Thoracic aorta (tissue), 2 donors: ENCODE measurements around the gene POLR3B. TPM values are rescaled to one million over a fixed set of nuclear protein-coding genes. Genes with fewer than 3 reads are reported as not detected.

Experiments used
- ATAC-seq: fragments of 150-250 bp; one replicate; pipeline ENCODE4 v1.8.0; 2017; ENCODE audit warnings: low read depth; ENCODE audit not compliant: insufficient number of reproducible peaks, low FRiP score
- DNase-seq: peaks from one replicate; pipeline ENCODE4 v3.0.0-alpha.2; 2020; ENCODE audit warnings: low spot score
- H3K27ac ChIP-seq, 2 donors: fragments of 200-600 bp; sonication (generic); 1 replicate in 1 of 2; 2 replicates in 1 of 2; pipeline ENCODE4 v1.5.1; 2016; ENCODE audit warnings: mild to moderate bottlenecking in 2 of 2, moderate library complexity in 2 of 2
- H3K27me3 ChIP-seq: fragments of 200-600 bp; sonication (generic); replicated peaks from 2 replicates; pipeline ENCODE4 v1.6.0; 2016; ENCODE audit warnings: mild to moderate bottlenecking; ENCODE audit not compliant: insufficient read depth
- H3K36me3 ChIP-seq: fragments of 200-600 bp; sonication (generic); one replicate; pipeline ENCODE4 v1.5.1; 2016
- H3K4me1 ChIP-seq, 2 donors: fragments of 200-600 bp; sonication (generic); 1 replicate in 1 of 2; 2 replicates in 1 of 2; pipeline versions ENCODE4 v1.5.1 to v1.6.0; 2016; ENCODE audit warnings: low read depth in 2 of 2, mild to moderate bottlenecking in 1 of 2; ENCODE audit not compliant: control insufficient read depth in 1 of 2
- H3K4me3 ChIP-seq: fragments of 200-600 bp; sonication (generic); 2 replicates; pipeline ENCODE4 v1.5.1; 2016; ENCODE audit warnings: mild to moderate bottlenecking
- H3K9me3 ChIP-seq: fragments of 200-600 bp; sonication (generic); 2 replicates; pipeline ENCODE4 v1.5.1; 2016
- CTCF ChIP-seq: fragments of 200-600 bp; sonication (generic); IDR thresholded peaks from one replicate; pipeline ENCODE4 v1.5.1; 2019; ENCODE audit warnings: antibody characterized with exemption
- total RNA-seq, 2 donors: library from RNA; depleted of rRNA; stranded (reverse); fragments of >200 nt; gene quantifications; one replicate each; pipeline versions ENCODE4 v1.1.0 to v1.2.3, GENCODE V29; 2016

The POLR3B gene
- total RNA-seq, 2 donors from 2014 or later, result 7.7 to 7.8 TPM

- Histone ChIP-seq H3K4me3 (no peak overlapping the region), H3K27ac (no peak overlapping the region), H3K4me1 (no peaks in the 10 kb centered on the region), H3K36me3 (peaks cover 3% of the 10 kb centered on the region), H3K27me3 (no peaks in the 10 kb centered on the region), H3K9me3 (no peaks in the 10 kb centered on the region)
- no peak for TF ChIP-seq CTCF
- ATAC-seq (no peak), DNase-seq (no peak)
These were observed 87.5 kb downstream of the POLR3B start for GRCh38 chr12:106445053-106445452.

- ATAC-seq (no peak), DNase-seq (no peak)
- Histone ChIP-seq H3K4me1 (no peaks in the 10 kb centered on the region), H3K4me3 (no peak overlapping the region), H3K27ac (no peak overlapping the region), H3K36me3 (no peaks in the 10 kb centered on the region), H3K9me3 (no peaks in the 10 kb centered on the region), H3K27me3 (no peaks in the 10 kb centered on the region)
- TF ChIP-seq CTCF, result no peak
These were observed 88.4 kb downstream of the POLR3B start for GRCh38 chr12:106445959-106446358.

- Histone ChIP-seq H3K27ac (no peak overlapping the region), H3K9me3 (no peaks in the 10 kb centered on the region), H3K4me3 (no peak overlapping the region), H3K27me3 (no peaks in the 10 kb centered on the region), H3K36me3 (no peaks in the 10 kb centered on the region), H3K4me1 (no peaks in the 10 kb centered on the region)
- DNase-seq (no peak), ATAC-seq (no peak)
- no peak for TF ChIP-seq CTCF
These were observed 89.0 kb downstream of the POLR3B start for GRCh38 chr12:106446419-106447092.

GRCh38 chr12:106452309-106452708, 94.8 kb downstream of the POLR3B start:
- TF ChIP-seq CTCF, result no peak
- H3K27me3 ChIP-seq, result no peaks in the 10 kb centered on the region

GRCh38 chr12:106455111-106455510, 97.6 kb downstream of the POLR3B start:
- Histone ChIP-seq H3K4me3 (no peak overlapping the region), H3K27ac (no peak overlapping the region), H3K4me1 (no peaks in the 10 kb centered on the region), H3K36me3 (peaks cover 7% of the 10 kb centered on the region), H3K9me3 (no peaks in the 10 kb centered on the region), H3K27me3 (no peaks in the 10 kb centered on the region)
- ATAC-seq (no peak), DNase-seq (no peak)
- no peak for TF ChIP-seq CTCF

More at GRCh38 chr12:106452309-106452708, 94.8 kb downstream of the POLR3B start:
- no peak for DNase-seq
- no peak overlapping the region for H3K27ac ChIP-seq
- no peaks in the 10 kb centered on the region for H3K9me3 ChIP-seq
- H3K36me3 ChIP-seq, result no peaks in the 10 kb centered on the region
- H3K4me1 ChIP-seq, result no peaks in the 10 kb centered on the region
- no peak overlapping the region for H3K4me3 ChIP-seq
- no peak for ATAC-seq
